GM23338 (cell line): Measurements from ENCODE around the gene S100A14. TPM values are rescaled to one million over a fixed set of nuclear protein-coding genes. Genes with fewer than 3 reads are reported as not detected.
"Not testable (repeated sequence)": the region's sequence is repeated elsewhere in the genome, so short reads cannot be mapped to it uniquely, and the experiment has no call there.

ENCODE experiments used
- ATAC-seq: fragments of 200-7000 bp; cut with Tn5 transposase; 3 replicates; pipeline ENCODE4 v1.9.1; 2020
- DNase-seq: peaks from one replicate; pipeline ENCODE4 v3.0.0-alpha.2; 2015; ENCODE audit warnings: low spot score
- H2AFZ ChIP-seq: fragments of 200-600 bp; sonication (generic); 2 replicates; pipeline ENCODE4 v1.8.0; 2016; ENCODE audit warnings: antibody characterized with exemption, mild to moderate bottlenecking, moderate library complexity
- H3F3A ChIP-seq: fragments of 200-600 bp; sonication (generic); replicated peaks from 2 replicates; pipeline ENCODE4 v1.8.0; 2017; ENCODE audit warnings: antibody characterized with exemption, mixed run types, low read depth
- H3K27ac ChIP-seq: fragments of 200-600 bp; sonication (generic); 2 replicates; pipeline ENCODE4 v1.6.1; 2016; ENCODE audit warnings: low read depth
- H3K27me3 ChIP-seq: fragments of 200-600 bp; sonication (generic); 2 replicates; pipeline ENCODE4 v1.8.0; 2016; ENCODE audit warnings: mild to moderate bottlenecking, mixed run types, moderate library complexity; ENCODE audit not compliant: insufficient read depth
- H3K36me3 ChIP-seq: fragments of 200-600 bp; sonication (generic); 2 replicates; pipeline ENCODE4 v1.8.0; 2016; ENCODE audit warnings: mild to moderate bottlenecking; ENCODE audit not compliant: insufficient read depth
- H3K4me1 ChIP-seq: fragments of 200-600 bp; sonication (generic); 2 replicates; pipeline ENCODE4 v1.8.0; 2016; ENCODE audit warnings: mild to moderate bottlenecking, moderate library complexity; ENCODE audit not compliant: insufficient read depth
- H3K4me2 ChIP-seq: fragments of 200-600 bp; sonication (generic); 2 replicates; pipeline ENCODE4 v1.7.1; 2017; ENCODE audit warnings: mixed run types
- H3K4me3 ChIP-seq: fragments of 200-600 bp; sonication (generic); 2 replicates; pipeline ENCODE4 v1.6.1; 2016; ENCODE audit warnings: mixed run types
- H3K79me2 ChIP-seq: fragments of 200-600 bp; sonication (generic); replicated peaks from 2 replicates; pipeline ENCODE4 v1.8.0; 2017; ENCODE audit warnings: mild to moderate bottlenecking; ENCODE audit not compliant: insufficient read depth
- H3K9me2 ChIP-seq: fragments of 200-600 bp; sonication (generic); 2 replicates; pipeline ENCODE4 v1.8.0; 2017; ENCODE audit not compliant: insufficient read depth
- H4K20me1 ChIP-seq: fragments of 200-600 bp; sonication (generic); replicated peaks from 2 replicates; pipeline ENCODE4 v1.8.0; 2017; ENCODE audit warnings: mild to moderate bottlenecking; ENCODE audit not compliant: insufficient read depth
- H3K27ac Mint-ChIP-seq: 2 replicates; pipeline ENCODE4 v1.8.0; 2020; ENCODE audit warnings: inconsistent platforms, mild to moderate bottlenecking, moderate library complexity, mixed read lengths
- H3K27me3 Mint-ChIP-seq: 3 replicates; pipeline ENCODE4 v1.8.0; 2022; ENCODE audit warnings: low read depth, mild to moderate bottlenecking, moderate library complexity, mixed read lengths, inconsistent platforms; ENCODE audit not compliant: insufficient read depth, poor library complexity
- H3K36me3 Mint-ChIP-seq: 3 replicates; pipeline ENCODE4 v1.8.0; 2021; ENCODE audit warnings: low read depth, mild to moderate bottlenecking, inconsistent platforms, moderate library complexity, mixed read lengths
- H3K4me1 Mint-ChIP-seq: 3 replicates; pipeline ENCODE4 v1.8.0; 2020; ENCODE audit warnings: mild to moderate bottlenecking, inconsistent platforms, mixed read lengths
- H3K4me3 Mint-ChIP-seq: 3 replicates; pipeline ENCODE4 v1.8.0; 2021; ENCODE audit warnings: moderate library complexity, mild to moderate bottlenecking, inconsistent platforms, mixed read lengths
- H3K9me3 Mint-ChIP-seq: 3 replicates; pipeline ENCODE4 v1.8.0; 2020; ENCODE audit warnings: moderate library complexity, mild to moderate bottlenecking, inconsistent platforms, mixed read lengths
- CREB1 ChIP-seq: fragments of 250-450 bp; sonication (Bioruptor Pico); IDR thresholded peaks from 2 replicates; pipeline ENCODE4 v1.5.0; 2020; ENCODE audit warnings: low read depth, mild to moderate bottlenecking, moderate library complexity
- CTCF ChIP-seq, 2 experiments: fragments of 200-600 bp in 1 of 2; sonication (generic) in 1 of 2; conservative IDR thresholded peaks; 2 replicates each; pipeline versions ENCODE4 v1.5.1 to v1.6.1; 2016 to 2017; ENCODE audit warnings: antibody characterized with exemption in 2 of 2, low read depth in 2 of 2, mild to moderate bottlenecking in 2 of 2, moderate library complexity in 1 of 2
- EZH2 ChIP-seq: fragments of 200-600 bp; sonication (generic); IDR thresholded peaks from one replicate; pipeline ENCODE4 v1.8.0; 2017; ENCODE audit warnings: antibody characterized with exemption, mild to moderate bottlenecking, low read depth; ENCODE audit not compliant: unreplicated experiment
- POLR2AphosphoS5 ChIP-seq: IDR thresholded peaks from 2 replicates; pipeline ENCODE4 v1.6.1; 2016; ENCODE audit warnings: antibody characterized with exemption, low read depth
- STAT1 ChIP-seq: IDR thresholded peaks from one replicate; pipeline ENCODE4 v1.6.1; 2016; ENCODE audit warnings: antibody characterized with exemption; ENCODE audit not compliant: unreplicated experiment
- ZNF331 ChIP-seq: fragments of 250-450 bp; sonication (Bioruptor Pico); IDR thresholded peaks from 2 replicates; pipeline ENCODE4 v1.5.0; 2020; ENCODE audit warnings: low read depth, mild to moderate bottlenecking, moderate library complexity
- polyA plus RNA-seq: library from polyadenylated mRNA; unstranded; fragments of >200 nt; fragmentation: Nextera tagmentation; extraction: Ambion mirVana; gene quantifications from 2 replicates; pipeline ENCODE4 v1.2.1, GENCODE V29; 2016
- total RNA-seq: library from RNA; depleted of rRNA; stranded (reverse); fragments of >200 nt; shearing (Covaris generic); gene quantifications from 2 replicates; pipeline ENCODE4 v1.2.3, GENCODE V29; 2014
- TF ChIP-seq, protein P1 (sequence below): IDR thresholded peaks from one replicate; pipeline ENCODE4 v1.6.1; 2018; ENCODE audit warnings: antibody characterized with exemption; ENCODE audit not compliant: unreplicated experiment

S100A14 gene
- total and polyA plus RNA-seq, 2 experiments from 2014 or later = 0.28 to 0.53 TPM

GRCh38 chr1:153640213-153640612 lies 24.1 kb upstream of the S100A14 start:
- DNase-seq, H3K27ac Mint-ChIP-seq: not testable (repeated sequence)
- peaks cover 52% of the 10 kb centered on the region for H4K20me1 ChIP-seq

DNA sequence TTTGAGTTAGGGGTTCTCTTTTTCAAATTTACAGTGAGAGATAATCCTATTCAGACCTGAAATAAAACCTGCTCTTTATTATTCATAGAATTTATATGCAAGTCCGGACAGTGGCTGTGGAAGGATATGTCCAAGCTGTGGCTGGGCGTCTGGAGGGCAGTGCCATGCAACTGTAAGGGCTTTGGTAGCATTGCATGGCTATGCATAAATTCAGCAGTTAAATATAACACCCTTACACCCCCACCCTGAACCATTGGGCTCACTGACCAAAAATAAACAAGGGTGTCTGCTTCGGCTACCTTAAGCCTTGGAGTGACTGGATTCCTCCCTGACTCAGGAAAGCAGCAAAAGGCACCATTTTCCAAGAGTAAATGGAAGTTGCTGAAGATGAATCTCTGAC lies 23.2 kb upstream of the S100A14 start:
- H2AFZ ChIP-seq = no peak overlapping the region
- H3K27me3 ChIP-seq = no peaks in the 10 kb centered on the region
- no peaks in the 10 kb centered on the region for H3K9me2 ChIP-seq
- H3K36me3 ChIP-seq = peaks cover 84% of the 10 kb centered on the region
- H3K4me3 ChIP-seq = no peak overlapping the region
- H3K4me1 Mint-ChIP-seq = peaks cover 8% of the 10 kb centered on the region
- no peak overlapping the region for H3K27ac Mint-ChIP-seq
- H3K9me3 Mint-ChIP-seq = no peaks in the 10 kb centered on the region
- peaks cover 6% of the 10 kb centered on the region; the same call in 1 of the 2 replicates for H3K4me1 ChIP-seq
- no peak overlapping the region for H3K4me2 ChIP-seq
- no peak for DNase-seq
- no peak for ATAC-seq
- peaks cover 3% of the 10 kb centered on the region for H3K27me3 Mint-ChIP-seq
- peaks cover 38% of the 10 kb centered on the region for H3F3A ChIP-seq
- no peak for TF ChIP-seq EZH2
- no peak for TF ChIP-seq POLR2AphosphoS5
- no peak for TF ChIP-seq ZNF331 (CRISPR knock-in tag)
- TF ChIP-seq, protein P1, sequence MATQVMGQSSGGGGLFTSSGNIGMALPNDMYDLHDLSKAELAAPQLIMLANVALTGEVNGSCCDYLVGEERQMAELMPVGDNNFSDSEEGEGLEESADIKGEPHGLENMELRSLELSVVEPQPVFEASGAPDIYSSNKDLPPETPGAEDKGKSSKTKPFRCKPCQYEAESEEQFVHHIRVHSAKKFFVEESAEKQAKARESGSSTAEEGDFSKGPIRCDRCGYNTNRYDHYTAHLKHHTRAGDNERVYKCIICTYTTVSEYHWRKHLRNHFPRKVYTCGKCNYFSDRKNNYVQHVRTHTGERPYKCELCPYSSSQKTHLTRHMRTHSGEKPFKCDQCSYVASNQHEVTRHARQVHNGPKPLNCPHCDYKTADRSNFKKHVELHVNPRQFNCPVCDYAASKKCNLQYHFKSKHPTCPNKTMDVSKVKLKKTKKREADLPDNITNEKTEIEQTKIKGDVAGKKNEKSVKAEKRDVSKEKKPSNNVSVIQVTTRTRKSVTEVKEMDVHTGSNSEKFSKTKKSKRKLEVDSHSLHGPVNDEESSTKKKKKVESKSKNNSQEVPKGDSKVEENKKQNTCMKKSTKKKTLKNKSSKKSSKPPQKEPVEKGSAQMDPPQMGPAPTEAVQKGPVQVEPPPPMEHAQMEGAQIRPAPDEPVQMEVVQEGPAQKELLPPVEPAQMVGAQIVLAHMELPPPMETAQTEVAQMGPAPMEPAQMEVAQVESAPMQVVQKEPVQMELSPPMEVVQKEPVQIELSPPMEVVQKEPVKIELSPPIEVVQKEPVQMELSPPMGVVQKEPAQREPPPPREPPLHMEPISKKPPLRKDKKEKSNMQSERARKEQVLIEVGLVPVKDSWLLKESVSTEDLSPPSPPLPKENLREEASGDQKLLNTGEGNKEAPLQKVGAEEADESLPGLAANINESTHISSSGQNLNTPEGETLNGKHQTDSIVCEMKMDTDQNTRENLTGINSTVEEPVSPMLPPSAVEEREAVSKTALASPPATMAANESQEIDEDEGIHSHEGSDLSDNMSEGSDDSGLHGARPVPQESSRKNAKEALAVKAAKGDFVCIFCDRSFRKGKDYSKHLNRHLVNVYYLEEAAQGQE = no peak
- TF ChIP-seq CTCF (conservative IDR thresholded peaks at IDR 0.05; ENCODE audit: low read depth in 2 of 2) = no peak
- no peak for TF ChIP-seq CREB1 (CRISPR knock-in tag)
- TF ChIP-seq STAT1 = no peak
- peaks cover 92% of the 10 kb centered on the region for H3K36me3 Mint-ChIP-seq
- peaks cover 71% of the 10 kb centered on the region for H3K79me2 ChIP-seq
- H3K4me3 Mint-ChIP-seq = no peak overlapping the region
- peaks cover 46% of the 10 kb centered on the region for H4K20me1 ChIP-seq
- no peak overlapping the region for H3K27ac ChIP-seq

More at GRCh38 chr1:153640213-153640612, 24.1 kb upstream of the S100A14 start:
- H3K9me2 ChIP-seq, H3K4me3 ChIP-seq, H3K4me1 Mint-ChIP-seq, H3K4me3 Mint-ChIP-seq, H3K27ac ChIP-seq, H3K4me2 ChIP-seq, ATAC-seq, H2AFZ ChIP-seq, H3K9me3 Mint-ChIP-seq, H3K27me3 ChIP-seq, H3K27me3 Mint-ChIP-seq, H3K4me1 ChIP-seq: not testable (repeated sequence)
- peaks cover 46% of the 10 kb centered on the region for H3F3A ChIP-seq
- H3K36me3 ChIP-seq = peaks cover 90% of the 10 kb centered on the region
- H3K79me2 ChIP-seq = peaks cover 62% of the 10 kb centered on the region
- H3K36me3 Mint-ChIP-seq = peaks cover 94% of the 10 kb centered on the region
